ENCODE results near the gene BCL11A. TPM values are rescaled to one million over a fixed set of nuclear protein-coding genes. Genes with fewer than 3 reads are reported as not detected.
A peak's percentile ranks its signal among the peaks of the same experiment; 100 is the strongest.

BCL11A gene
- total RNA-seq, 5 donors from 2014 or later (not counting 1 experiment from before 2014, with no cell fraction given), result 3.6 to 11.9 (median 5.6) TPM

- ATAC-seq (replicated peaks in 1 of 4) (no peak), DNase-seq (no peak)
- Histone ChIP-seq H3K4me1 (ENCODE audit: control insufficient read depth in 1 of 2, extremely low read depth in 1 of 2, insufficient read depth in 2 of 2, low read length in 2 of 2) (no peaks in the 10 kb centered on the region), H3K27me3 (replicated peaks in 1 of 2; ENCODE audit: control insufficient read depth in 2 of 2, extremely low read depth in 1 of 2, insufficient read depth in 2 of 2, low read length in 1 of 2) (peaks cover 0 to 8% of the 10 kb centered on the region in 2 experiments), H3K27ac (ENCODE audit: low read length) (no peak overlapping the region), H3K4me3 (ENCODE audit: control insufficient read depth in 1 of 2, extremely low read depth in 1 of 2, low read length in 1 of 2) (no peak overlapping the region), H3K36me3 (ENCODE audit: control insufficient read depth in 2 of 2, extremely low read depth in 1 of 2, insufficient read depth in 1 of 2, low read length in 1 of 2) (no peaks in the 10 kb centered on the region), H3K9me3 (no peaks in the 10 kb centered on the region)
- no peaks in the 10 kb centered on the region for H3K4me1 Mint-ChIP-seq
- 86% methylated on average over 1 of the region's 4 CpGs for WGBS (ENCODE audit: insufficient coverage)
- ChIA-PET POLR2A (no interaction called here), CTCF (no interaction called here)
- H3K4me3 Mint-ChIP-seq, result no peak overlapping the region
- no peaks in the 10 kb centered on the region for H3K36me3 Mint-ChIP-seq
- H3K27ac Mint-ChIP-seq, result no peak overlapping the region
- peaks cover 19 to 29% of the 10 kb centered on the region in 2 donors for H3K27me3 Mint-ChIP-seq
- H3K9me3 Mint-ChIP-seq, result peaks cover 6 to 11% (median 8%) of the 10 kb centered on the region in 3 donors
Observed at GRCh38 chr2:60595953-60596352, 42.5 kb upstream of the BCL11A start.

GRCh38 chr2:60589104-60589503 is 35.6 kb upstream of the BCL11A start:
- H3K27ac ChIP-seq (ENCODE audit: low read length), result no peak overlapping the region
- H3K9me3 ChIP-seq, result no peaks in the 10 kb centered on the region
- Mint-ChIP-seq H3K27me3 (peaks cover 26 to 42% of the 10 kb centered on the region in 2 donors), H3K4me1 (no peaks in the 10 kb centered on the region), H3K27ac (no peak overlapping the region), H3K4me3 (no peak overlapping the region), H3K9me3 (peaks cover 5 to 11% (median 6%) of the 10 kb centered on the region in 3 donors), H3K36me3 (no peaks in the 10 kb centered on the region)
- DNase-seq (no peak), ATAC-seq (replicated peaks in 1 of 4) (no peak)
- H3K4me3 ChIP-seq (ENCODE audit: control insufficient read depth in 1 of 2, extremely low read depth in 1 of 2, low read length in 1 of 2), result no peak overlapping the region
- CTCF ChIA-PET, result no interaction called here
- H3K4me1 ChIP-seq (ENCODE audit: control insufficient read depth in 1 of 2, extremely low read depth in 1 of 2, insufficient read depth in 2 of 2, low read length in 2 of 2), result no peaks in the 10 kb centered on the region
- POLR2A ChIA-PET, result no interaction called here
- peaks cover 0 to 14% of the 10 kb centered on the region in 2 experiments for H3K27me3 ChIP-seq (replicated peaks in 1 of 2; ENCODE audit: control insufficient read depth in 2 of 2, extremely low read depth in 1 of 2, insufficient read depth in 2 of 2, low read length in 1 of 2)
- H3K36me3 ChIP-seq (ENCODE audit: control insufficient read depth in 2 of 2, extremely low read depth in 1 of 2, insufficient read depth in 1 of 2, low read length in 1 of 2), result no peaks in the 10 kb centered on the region

GRCh38 chr2:60586081-60586480 is 32.6 kb upstream of the BCL11A start:
- Histone ChIP-seq H3K36me3 (ENCODE audit: control insufficient read depth in 2 of 2, extremely low read depth in 1 of 2, insufficient read depth in 1 of 2, low read length in 1 of 2) (no peaks in the 10 kb centered on the region), H3K4me1 (ENCODE audit: control insufficient read depth in 1 of 2, extremely low read depth in 1 of 2, insufficient read depth in 2 of 2, low read length in 2 of 2) (peaks cover 0 to 8% of the 10 kb centered on the region in 2 experiments), H3K4me3 (ENCODE audit: control insufficient read depth in 1 of 2, extremely low read depth in 1 of 2, low read length in 1 of 2) (no peak overlapping the region), H3K9me3 (no peaks in the 10 kb centered on the region), H3K27me3 (replicated peaks in 1 of 2; ENCODE audit: control insufficient read depth in 2 of 2, extremely low read depth in 1 of 2, insufficient read depth in 2 of 2, low read length in 1 of 2) (peaks cover 0 to 33% of the 10 kb centered on the region in 2 experiments), H3K27ac (ENCODE audit: low read length) (no peak overlapping the region)
- H3K36me3 Mint-ChIP-seq, result no peaks in the 10 kb centered on the region
- H3K9me3 Mint-ChIP-seq, result no peaks in the 10 kb centered on the region
- WGBS (ENCODE audit: insufficient coverage), result 95% methylated on average over 3 of the region's 6 CpGs
- peaks cover 35 to 52% of the 10 kb centered on the region in 2 donors for H3K27me3 Mint-ChIP-seq
- POLR2A ChIA-PET, result no interaction called here
- peaks cover 0 to 6% (median 2%) of the 10 kb centered on the region in 3 donors for H3K4me1 Mint-ChIP-seq
- CTCF ChIA-PET, result interaction anchor here in 1 of 2 donors (0.5 to 1.0 kb wide), 2 partner anchors 78 to 412 kb away, joined by 3 to 6 read pairs; no protein-coding TSS in a partner anchor
- ATAC-seq (replicated peaks in 1 of 4), result no peak
- DNase-seq, result no peak
- no peak overlapping the region for H3K27ac Mint-ChIP-seq
- H3K4me3 Mint-ChIP-seq, result no peak overlapping the region

GRCh38 chr2:60585276-60585675 is 31.8 kb upstream of the BCL11A start:
- H3K9me3 ChIP-seq, result no peaks in the 10 kb centered on the region
- DNase-seq, result no peak
- peaks cover 0 to 8% of the 10 kb centered on the region in 2 experiments for H3K4me1 ChIP-seq (ENCODE audit: control insufficient read depth in 1 of 2, extremely low read depth in 1 of 2, insufficient read depth in 2 of 2, low read length in 2 of 2)
- H3K36me3 Mint-ChIP-seq, result no peaks in the 10 kb centered on the region
- H3K4me1 Mint-ChIP-seq, result peaks cover 0 to 6% (median 2%) of the 10 kb centered on the region in 3 donors
- H3K9me3 Mint-ChIP-seq, result no peaks in the 10 kb centered on the region
- 94% methylated on average over 17 of the region's 25 CpGs for WGBS (ENCODE audit: insufficient coverage)
- no peak for ATAC-seq (replicated peaks in 1 of 4)
- no peaks in the 10 kb centered on the region for H3K36me3 ChIP-seq (ENCODE audit: control insufficient read depth in 2 of 2, extremely low read depth in 1 of 2, insufficient read depth in 1 of 2, low read length in 1 of 2)
- H3K27me3 Mint-ChIP-seq, result peaks cover 37 to 55% of the 10 kb centered on the region in 2 donors
- no peak overlapping the region for H3K4me3 ChIP-seq (ENCODE audit: control insufficient read depth in 1 of 2, extremely low read depth in 1 of 2, low read length in 1 of 2)
- H3K27ac ChIP-seq (ENCODE audit: low read length), result no peak overlapping the region
- peaks cover 0 to 34% of the 10 kb centered on the region in 2 experiments for H3K27me3 ChIP-seq (replicated peaks in 1 of 2; ENCODE audit: control insufficient read depth in 2 of 2, extremely low read depth in 1 of 2, insufficient read depth in 2 of 2, low read length in 1 of 2)
- ChIA-PET CTCF (no interaction called here), POLR2A (no interaction called here)
- H3K27ac Mint-ChIP-seq, result no peak overlapping the region
- H3K4me3 Mint-ChIP-seq, result no peak overlapping the region

GRCh38 chr2:60583604-60584003 is 30.1 kb upstream of the BCL11A start:
- Histone ChIP-seq H3K9me3 (no peaks in the 10 kb centered on the region), H3K27me3 (replicated peaks in 1 of 2; ENCODE audit: control insufficient read depth in 2 of 2, extremely low read depth in 1 of 2, insufficient read depth in 2 of 2, low read length in 1 of 2) (peaks cover 0 to 34% of the 10 kb centered on the region in 2 experiments), H3K4me3 (ENCODE audit: control insufficient read depth in 1 of 2, extremely low read depth in 1 of 2, low read length in 1 of 2) (no peak overlapping the region), H3K4me1 (ENCODE audit: control insufficient read depth in 1 of 2, extremely low read depth in 1 of 2, insufficient read depth in 2 of 2, low read length in 2 of 2) (peaks cover 0 to 8% of the 10 kb centered on the region in 2 experiments), H3K27ac (ENCODE audit: low read length) (no peak overlapping the region), H3K36me3 (ENCODE audit: control insufficient read depth in 2 of 2, extremely low read depth in 1 of 2, insufficient read depth in 1 of 2, low read length in 1 of 2) (no peaks in the 10 kb centered on the region)
- Mint-ChIP-seq H3K27me3 (peaks cover 36 to 55% of the 10 kb centered on the region in 2 donors), H3K4me3 (no peak overlapping the region), H3K9me3 (no peaks in the 10 kb centered on the region), H3K36me3 (no peaks in the 10 kb centered on the region), H3K27ac (no peak overlapping the region), H3K4me1 (peaks cover 0 to 6% (median 2%) of the 10 kb centered on the region in 3 donors)
- DNase-seq (no peak), ATAC-seq (replicated peaks in 1 of 4) (no peak)
- POLR2A ChIA-PET, result no interaction called here
- CTCF ChIA-PET, result interaction anchor here in 1 of 2 donors (0.6 to 1.5 kb wide), 3 partner anchors 9 to 23 kb away, joined by 3 to 4 read pairs (median 3); no protein-coding TSS in a partner anchor
- WGBS (ENCODE audit: insufficient coverage), result 56% methylated on average over 3 of the region's 5 CpGs

- H3K4me3 Mint-ChIP-seq, result peak overlapping the region in 1 of 3 donors; percentile 51
- no peak overlapping the region for H3K4me3 ChIP-seq (ENCODE audit: control insufficient read depth in 1 of 2, extremely low read depth in 1 of 2, low read length in 1 of 2)
- H3K36me3 Mint-ChIP-seq, result no peaks in the 10 kb centered on the region
- ATAC-seq (replicated peaks in 1 of 4), result peak; percentile 80 to 93 (median 89)
- POLR2A ChIA-PET, result no interaction called here
- no peaks in the 10 kb centered on the region for H3K36me3 ChIP-seq (ENCODE audit: control insufficient read depth in 2 of 2, extremely low read depth in 1 of 2, insufficient read depth in 1 of 2, low read length in 1 of 2)
- peaks cover 0 to 6% (median 2%) of the 10 kb centered on the region in 3 donors for H3K4me1 Mint-ChIP-seq
- no peak overlapping the region for H3K27ac ChIP-seq (ENCODE audit: low read length)
- 9% methylated on average over 51 of the region's 59 CpGs for WGBS (ENCODE audit: insufficient coverage)
- CTCF ChIA-PET, result interaction anchor here (0.8 to 1.6 kb wide), 7 partner anchors 11 to 1818 kb away, joined by 3 to 5 read pairs (median 3); no protein-coding TSS in a partner anchor
- H3K27me3 ChIP-seq (replicated peaks in 1 of 2; ENCODE audit: control insufficient read depth in 2 of 2, extremely low read depth in 1 of 2, insufficient read depth in 2 of 2, low read length in 1 of 2), result peaks cover 0 to 34% of the 10 kb centered on the region in 2 experiments
- peak; percentile 8 to 72 (median 49) for DNase-seq
- H3K27ac Mint-ChIP-seq, result no peak overlapping the region
- no peaks in the 10 kb centered on the region for H3K9me3 Mint-ChIP-seq
- H3K27me3 Mint-ChIP-seq, result peaks cover 28 to 52% of the 10 kb centered on the region in 2 donors
- no peaks in the 10 kb centered on the region for H3K9me3 ChIP-seq
- H3K4me1 ChIP-seq (ENCODE audit: control insufficient read depth in 1 of 2, extremely low read depth in 1 of 2, insufficient read depth in 2 of 2, low read length in 2 of 2), result peaks cover 0 to 8% of the 10 kb centered on the region in 2 experiments
Observed at GRCh38 chr2:60581433-60582282, 28.2 kb upstream of the BCL11A start.

Measured in T-cell (primary cell).